Left kidney (tissue), 2 donors: ENCODE data around the gene RNU1-1. TPM values are rescaled to one million over a fixed set of nuclear protein-coding genes. Genes with fewer than 3 reads are reported as not detected.
"Not testable (repeated sequence)": the region's sequence is repeated elsewhere in the genome, so short reads cannot be mapped to it uniquely, and the experiment has no call there.

Source experiments
- DNase-seq: peaks from one replicate; pipeline ENCODE4 v3.0.0-alpha.2; 2013
- polyA plus RNA-seq: library from polyadenylated mRNA; unstranded; fragments of 120-200 nt; gene quantifications from one replicate; pipeline ENCODE4 v1.2.1, GENCODE V29; 2013; ENCODE audit not compliant: insufficient read length

The RNU1-1 gene
- polyA plus RNA-seq, 1 donor, result 1.9 TPM

DNA sequence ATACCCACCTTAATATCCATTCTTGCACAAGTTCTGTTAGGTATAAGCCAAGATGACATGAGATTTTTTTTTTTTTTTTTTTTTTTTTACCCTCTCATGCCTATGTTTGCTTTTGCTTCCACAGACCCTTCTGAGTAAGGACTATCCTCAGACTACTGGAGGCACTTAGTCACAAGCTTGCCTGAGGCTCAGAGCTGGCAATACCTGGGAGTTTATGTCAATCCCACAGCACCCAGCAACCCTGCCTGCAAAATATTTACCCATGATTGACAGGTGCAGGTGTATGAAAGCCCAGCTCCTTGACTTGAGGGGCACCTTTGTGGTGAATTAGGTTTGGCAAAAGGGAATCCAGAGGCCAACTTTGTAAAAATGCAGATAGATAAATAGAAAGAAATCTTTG lies 11.7 kb upstream of the RNU1-1 start:
- not testable (repeated sequence) for DNase-seq

GRCh38 chr1:16521679-16522078 lies 7.6 kb upstream of the RNU1-1 start:
- not testable (repeated sequence) for DNase-seq

DNA sequence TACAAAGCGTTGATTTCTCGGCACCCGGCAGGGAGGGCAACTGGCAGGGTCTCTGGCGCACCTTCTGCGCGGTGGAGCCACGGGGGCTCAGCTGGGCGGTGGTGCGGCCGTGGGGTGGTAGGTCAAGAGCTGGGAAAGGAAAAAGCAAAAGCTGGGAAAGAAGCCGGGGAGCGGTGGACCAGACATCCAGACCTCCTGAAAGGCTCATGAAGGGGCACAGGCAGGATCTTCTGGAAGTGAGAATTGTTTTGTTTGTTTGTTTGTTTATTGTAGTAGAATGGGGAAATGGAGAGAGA lies 7.2 kb upstream of the RNU1-1 start:
- DNase-seq, result no peak

DNA sequence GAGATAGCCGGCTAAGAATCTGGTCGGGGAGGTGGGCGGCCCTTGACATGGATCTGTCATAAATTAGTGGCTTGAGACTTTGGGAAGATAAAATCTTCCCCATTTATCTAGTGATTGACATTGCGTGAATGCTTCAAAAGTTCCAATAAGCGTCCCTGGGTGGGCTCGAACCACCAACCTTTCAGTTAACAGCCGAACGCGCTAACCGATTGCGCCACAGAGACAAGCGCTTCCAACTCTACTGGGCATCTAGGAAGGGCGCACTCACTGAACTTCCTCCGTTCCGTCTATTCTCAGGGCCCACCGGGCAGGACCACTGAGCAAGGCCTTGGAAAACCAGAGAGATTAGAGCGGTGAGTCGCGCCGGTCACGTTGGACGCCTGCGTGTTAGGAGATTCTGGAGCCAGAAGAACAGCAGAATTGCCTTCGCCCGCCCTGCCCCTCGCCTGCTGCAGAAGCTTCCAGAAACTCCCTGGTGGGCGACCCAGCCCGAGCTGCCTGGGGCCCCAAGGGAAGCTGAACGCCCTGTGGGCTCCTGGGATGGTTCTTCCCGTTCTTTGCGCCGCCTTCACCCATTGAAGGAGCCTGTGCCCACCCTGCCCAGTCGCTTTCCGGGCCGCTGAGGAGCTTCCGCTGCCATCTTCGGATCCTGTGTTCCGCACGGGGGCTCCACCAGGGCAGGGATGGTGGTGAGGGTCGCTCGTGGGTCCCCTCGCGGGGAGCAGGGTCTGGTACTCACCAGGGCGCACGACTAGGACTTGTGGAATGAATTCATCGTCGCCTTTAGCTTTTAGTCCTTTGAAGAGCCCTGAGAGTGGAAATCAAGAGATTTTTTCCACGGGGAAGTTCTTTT lies 6.6 kb upstream of the RNU1-1 start:
- not testable (repeated sequence) for DNase-seq

- not testable (repeated sequence) for DNase-seq
These were observed 5.3 kb upstream of the RNU1-1 start for GRCh38 chr1:16519255-16519951.

GRCh38 chr1:16518913-16519254 lies 4.8 kb upstream of the RNU1-1 start:
- not testable (repeated sequence) for DNase-seq

DNA sequence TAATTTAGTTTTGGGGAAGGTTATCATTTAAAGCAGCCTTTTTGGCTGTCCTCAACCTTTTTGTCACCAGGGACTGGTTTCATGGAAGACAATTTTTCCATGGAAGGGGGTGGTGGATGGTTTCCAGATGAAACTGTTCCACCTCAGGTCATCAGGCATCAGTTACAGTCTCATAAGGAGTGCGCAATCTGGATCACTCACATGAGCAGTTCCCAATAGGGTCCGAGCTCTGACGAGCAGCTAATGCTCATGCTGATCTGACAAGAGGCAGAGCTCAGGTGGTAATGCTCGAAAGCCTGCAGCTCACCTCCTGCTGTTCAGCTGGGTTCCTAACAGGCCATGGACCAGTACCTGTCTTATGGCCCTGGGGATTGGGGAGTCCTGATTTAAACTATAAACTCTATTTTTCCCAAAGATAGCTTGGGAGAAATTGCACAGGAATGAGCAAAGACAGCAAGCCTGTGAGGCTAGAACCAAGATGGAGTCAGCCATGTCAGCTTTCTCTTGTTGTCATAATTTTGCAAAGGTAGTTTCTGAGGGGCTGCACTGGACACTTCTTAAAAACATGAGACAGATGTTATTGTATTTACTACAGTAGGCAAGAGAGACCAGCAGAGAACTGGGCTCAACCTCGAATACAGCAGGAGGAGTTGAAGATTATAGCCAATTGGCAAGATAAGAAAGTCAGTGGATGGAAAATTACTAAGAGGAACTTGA lies 2.8 kb upstream of the RNU1-1 start:
- DNase-seq, result not testable (repeated sequence)

DNA sequence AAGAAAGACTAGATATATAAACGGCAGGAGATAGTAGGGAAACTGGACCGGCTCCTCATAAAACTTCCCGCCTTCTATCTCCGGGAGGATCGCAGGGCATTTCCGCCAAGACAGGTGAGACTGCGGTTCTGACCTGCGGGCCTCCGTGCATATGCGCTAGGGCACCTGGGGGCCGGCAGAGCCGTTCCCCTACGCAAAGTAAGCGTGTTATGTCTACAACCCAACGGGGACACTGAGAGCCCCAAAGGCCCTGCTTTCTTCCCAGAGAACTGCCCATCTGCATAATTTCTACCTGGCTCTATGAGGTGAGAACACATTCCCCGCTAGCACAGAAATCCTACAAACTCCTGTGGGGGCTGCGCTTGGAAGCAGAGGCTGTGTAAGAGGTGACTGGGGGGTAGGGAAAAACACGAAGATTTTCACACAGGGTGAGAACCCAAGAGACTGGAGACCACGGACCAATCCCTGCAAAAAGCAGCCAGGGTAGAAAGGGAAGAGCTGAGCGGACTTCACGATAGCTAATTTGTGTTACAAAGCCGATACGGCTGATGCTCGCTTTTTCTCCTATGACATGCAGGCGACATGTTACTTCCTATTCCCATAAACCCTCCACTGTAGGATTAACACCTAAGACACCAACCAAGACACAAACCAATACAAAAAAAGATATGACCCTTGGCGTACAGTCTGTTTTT lies 526 bp downstream of the RNU1-1 start:
- DNase-seq, result peak; percentile 78

DNA sequence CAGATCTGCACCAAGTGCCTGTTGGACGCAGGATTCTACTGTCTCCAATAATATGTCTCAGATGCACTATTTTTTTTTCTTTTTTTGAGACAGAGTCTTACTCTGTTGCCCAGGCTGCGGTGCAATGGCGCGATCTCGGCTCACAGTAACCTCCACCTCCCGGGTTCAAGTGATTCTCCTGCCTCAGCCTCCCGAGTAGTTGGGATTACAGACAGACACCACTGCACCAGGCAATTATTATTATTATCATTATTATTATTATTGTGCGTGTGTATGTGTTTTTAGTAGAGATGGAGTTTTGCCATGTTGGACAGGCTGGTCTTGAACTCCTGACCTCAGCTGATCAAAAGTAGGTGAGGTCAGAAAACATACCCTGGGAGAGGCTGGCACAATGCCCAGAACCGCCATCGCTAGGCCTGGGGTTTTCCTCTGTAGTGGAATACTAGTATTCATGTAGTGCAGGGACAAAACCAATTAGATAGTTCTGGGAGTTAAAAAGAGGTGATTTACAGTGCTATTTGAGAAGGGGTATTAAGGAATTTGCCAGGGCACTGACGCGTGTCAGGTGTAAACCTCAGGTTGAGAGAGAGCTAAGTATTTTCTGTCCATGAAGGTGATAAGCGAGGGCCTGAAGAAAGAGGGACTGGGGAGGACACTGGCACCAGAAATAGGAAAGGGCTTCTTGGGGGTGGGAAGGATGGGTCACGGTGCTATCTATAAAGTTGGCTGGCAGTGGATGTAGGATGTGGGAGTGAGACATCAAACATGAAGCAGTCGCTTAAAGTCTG lies 1.3 kb downstream of the RNU1-1 start:
- not testable (repeated sequence) for DNase-seq

GRCh38 chr1:16511926-16512325 lies 2.2 kb downstream of the RNU1-1 start:
- not testable (repeated sequence) for DNase-seq

GRCh38 chr1:16508861-16509445 lies 5.1 kb downstream of the RNU1-1 start:
- peak; percentile 56 for DNase-seq

DNA sequence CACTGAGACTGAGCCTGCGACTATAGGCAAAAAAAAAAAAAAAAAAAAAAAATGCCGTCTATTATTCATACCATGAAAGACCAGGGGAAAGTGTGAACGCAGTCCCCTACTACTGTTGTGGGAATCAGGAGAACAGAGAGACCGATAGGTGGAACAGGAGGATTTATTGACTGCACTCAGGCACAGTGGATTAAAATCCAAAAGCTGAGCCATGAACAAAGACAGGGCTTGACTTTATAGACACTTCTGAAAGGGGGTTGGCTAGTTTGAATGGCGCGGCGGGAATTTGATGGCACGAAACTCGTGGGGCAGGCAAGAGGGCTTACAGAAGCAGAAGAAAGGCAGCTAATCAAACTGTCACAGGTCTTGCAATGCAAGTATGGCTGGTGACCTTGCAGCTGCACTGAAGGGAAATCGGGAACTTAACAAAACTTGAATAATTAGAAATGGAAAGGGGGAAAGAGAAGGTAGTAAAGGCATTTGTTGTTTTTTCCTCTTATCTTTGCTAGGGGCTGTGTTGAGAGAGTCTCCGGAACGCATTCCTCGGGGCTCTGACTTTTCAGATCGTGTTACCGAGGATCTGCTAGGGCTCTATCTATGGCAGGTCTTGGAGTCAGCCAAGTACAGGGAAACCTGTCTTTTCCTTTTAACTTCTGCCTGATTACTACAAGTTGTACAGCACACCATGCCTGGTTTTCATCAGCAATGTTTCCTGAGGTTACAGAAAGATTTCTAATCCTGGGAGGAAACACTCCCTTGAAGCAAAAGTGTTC lies 7.5 kb downstream of the RNU1-1 start:
- DNase-seq, result peak; percentile 49

DNA sequence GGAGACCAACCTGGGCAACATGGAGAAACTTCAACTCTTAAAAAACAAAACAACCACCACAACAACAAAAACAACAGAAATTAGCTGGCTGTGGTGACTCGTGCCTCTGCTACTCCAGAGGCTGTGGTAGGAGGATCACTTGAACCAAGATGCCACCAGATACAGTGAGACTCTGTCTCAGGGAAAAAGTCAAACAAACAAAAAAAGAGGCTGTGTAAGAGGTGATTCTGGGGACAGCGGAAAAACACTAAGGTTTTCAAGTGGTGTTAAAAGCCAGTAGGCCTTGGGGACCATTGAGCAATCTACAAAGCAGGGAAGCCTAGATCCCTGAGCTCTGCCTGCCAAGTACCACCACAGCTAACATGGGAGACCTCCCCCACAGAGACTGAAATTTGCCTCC lies 8.2 kb downstream of the RNU1-1 start:
- not testable (repeated sequence) for DNase-seq

GRCh38 chr1:16503494-16503893 lies 10.6 kb downstream of the RNU1-1 start:
- DNase-seq, result no peak

GRCh38 chr1:16501446-16501845 lies 12.6 kb downstream of the RNU1-1 start:
- not testable (repeated sequence) for DNase-seq

- DNase-seq, result not testable (repeated sequence)
These were observed 13.1 kb downstream of the RNU1-1 start for GRCh38 chr1:16500975-16501374.

- DNase-seq, result not testable (repeated sequence)
These were observed 13.6 kb downstream of the RNU1-1 start for GRCh38 chr1:16500466-16500865.

GRCh38 chr1:16498573-16499413 lies 15.3 kb downstream of the RNU1-1 start:
- DNase-seq, result peak; percentile 92

- not testable (repeated sequence) for DNase-seq
These were observed 16.0 kb downstream of the RNU1-1 start for GRCh38 chr1:16498047-16498446.
